Uterus (tissue), 4 donors: ENCODE measurements around the gene SKOR1. TPM values are rescaled to one million over a fixed set of nuclear protein-coding genes. Genes with fewer than 3 reads are reported as not detected.

Experiments
- DNase-seq, 2 donors: peaks; one replicate each; pipeline ENCODE4 v3.0.0-alpha.2; 2019 to 2020
- H3K27ac ChIP-seq, 2 donors: fragments of 200-600 bp; sonication (generic); 1 replicate in 1 of 2; 2 replicates in 1 of 2; pipeline ENCODE4 v1.5.1; 2016 to 2018
- H3K27me3 ChIP-seq, 2 donors: fragments of 200-600 bp; sonication (generic); one replicate each; pipeline ENCODE4 v1.5.1; 2018 to 2019; ENCODE audit warnings: control low read depth in 1 of 2
- H3K36me3 ChIP-seq, 2 donors: fragments of 200-600 bp; sonication (generic); one replicate each; pipeline ENCODE4 v1.5.1; 2019; ENCODE audit warnings: control low read depth in 1 of 2
- H3K4me1 ChIP-seq, 2 donors: fragments of 200-600 bp; sonication (generic); one replicate each; pipeline ENCODE4 v1.5.1; 2018 to 2019; ENCODE audit warnings: control low read depth in 1 of 2
- H3K4me3 ChIP-seq, 2 donors: fragments of 200-600 bp; sonication (generic); 1 replicate in 1 of 2; 2 replicates in 1 of 2; pipeline ENCODE4 v1.5.1; 2018 to 2019; ENCODE audit warnings: mild to moderate bottlenecking in 1 of 2
- H3K9me3 ChIP-seq, 2 donors: fragments of 200-600 bp; sonication (generic); one replicate each; pipeline ENCODE4 v1.5.1; 2019; ENCODE audit warnings: control low read depth in 1 of 2
- CTCF ChIP-seq, 4 experiments: fragments of 200-600 bp in 2 of 4; fragments of 450-650 bp in 2 of 4; sonication (generic) in 2 of 4; IDR thresholded peaks; one replicate each; pipeline ENCODE4 v1.5.1; 2016 to 2019; ENCODE audit warnings: antibody characterized with exemption in 4 of 4, mild to moderate bottlenecking in 2 of 4, moderate library complexity in 1 of 4
- POLR2A ChIP-seq, 2 donors: fragments of 450-650 bp; IDR thresholded peaks; one replicate each; pipeline ENCODE4 v1.6.1; 2016; ENCODE audit warnings: antibody characterized with exemption in 2 of 2, mild to moderate bottlenecking in 1 of 2, moderate library complexity in 1 of 2
- intact Hi-C: fragments of 100-400 bp; cut with DNase I; formaldehyde crosslinking; loops from one replicate; pipeline ENCODE4 v1.15.1; 2023; ENCODE audit warnings: low total_unique reads
- total RNA-seq, 4 donors: library from RNA; depleted of rRNA in 3 of 4; stranded (reverse); fragments of >200 nt in 3 of 4; gene quantifications; one replicate each; pipeline versions ENCODE4 v1.1.0 to v1.2.4, GENCODE V29; 2014 to 2023
- donor health status: DM: yes; HTN: yes; CAD: no.

The SKOR1 gene
- total RNA-seq, 4 donors from 2014 or later, result 0.35 to 1.7 (median 0.77) TPM; not detected in 1

GRCh38 chr15:67781907-67782690, 43.2 kb upstream of the SKOR1 start:
- Histone ChIP-seq H3K9me3 (no peaks in the 10 kb centered on the region), H3K4me1 (no peaks in the 10 kb centered on the region), H3K27me3 (no peaks in the 10 kb centered on the region), H3K36me3 (no peaks in the 10 kb centered on the region), H3K27ac (no peak overlapping the region), H3K4me3 (no peak overlapping the region)
- no peak for TF ChIP-seq POLR2A (IDR thresholded peaks at IDR 0.05)
- TF ChIP-seq CTCF (IDR thresholded peaks at IDR 0.05), result no peak
- no peak for DNase-seq
- intact Hi-C loops, result no loop called here

GRCh38 chr15:67782691-67782991, 42.7 kb upstream of the SKOR1 start:
- no peak overlapping the region for H3K4me3 ChIP-seq
- H3K27ac ChIP-seq, result no peak overlapping the region
- H3K9me3 ChIP-seq, result no peaks in the 10 kb centered on the region
- TF ChIP-seq POLR2A (IDR thresholded peaks at IDR 0.05) (no peak), CTCF (IDR thresholded peaks at IDR 0.05) (no peak)
- no peaks in the 10 kb centered on the region for H3K4me1 ChIP-seq
- no peaks in the 10 kb centered on the region for H3K27me3 ChIP-seq
- H3K36me3 ChIP-seq, result no peaks in the 10 kb centered on the region
- intact Hi-C loops, result no loop called here
- DNase-seq, result no peak

GRCh38 chr15:67783303-67783702, 42.0 kb upstream of the SKOR1 start:
- TF ChIP-seq CTCF (IDR thresholded peaks at IDR 0.05) (no peak), POLR2A (IDR thresholded peaks at IDR 0.05) (no peak)
- no peak for DNase-seq
- no peaks in the 10 kb centered on the region for H3K27me3 ChIP-seq
- H3K27ac ChIP-seq, result no peak overlapping the region
- no peaks in the 10 kb centered on the region for H3K4me1 ChIP-seq
- intact Hi-C loops, result no loop called here
- no peaks in the 10 kb centered on the region for H3K36me3 ChIP-seq
- H3K4me3 ChIP-seq, result no peak overlapping the region
- no peaks in the 10 kb centered on the region for H3K9me3 ChIP-seq

- intact Hi-C loops, result no loop called here
- TF ChIP-seq CTCF (IDR thresholded peaks at IDR 0.05) (no peak), POLR2A (IDR thresholded peaks at IDR 0.05) (no peak)
- DNase-seq, result no peak
- no peaks in the 10 kb centered on the region for H3K4me1 ChIP-seq
- H3K27me3 ChIP-seq, result no peaks in the 10 kb centered on the region
- H3K9me3 ChIP-seq, result no peaks in the 10 kb centered on the region
- H3K27ac ChIP-seq, result no peak overlapping the region
- no peaks in the 10 kb centered on the region for H3K36me3 ChIP-seq
- no peak overlapping the region for H3K4me3 ChIP-seq
Measured at GRCh38 chr15:67784090-67784781, 41.1 kb upstream of the SKOR1 start.

GRCh38 chr15:67784856-67785430, 40.4 kb upstream of the SKOR1 start:
- no peaks in the 10 kb centered on the region for H3K27me3 ChIP-seq
- no peaks in the 10 kb centered on the region for H3K36me3 ChIP-seq
- intact Hi-C loops, result no loop called here
- DNase-seq, result no peak
- TF ChIP-seq POLR2A (IDR thresholded peaks at IDR 0.05) (no peak), CTCF (IDR thresholded peaks at IDR 0.05) (no peak)
- H3K9me3 ChIP-seq, result no peaks in the 10 kb centered on the region
- H3K4me3 ChIP-seq, result no peak overlapping the region
- H3K27ac ChIP-seq, result no peak overlapping the region
- no peaks in the 10 kb centered on the region for H3K4me1 ChIP-seq
